ENCODE measurements around the gene HTR3A.

Gene HTR3A

DNA sequence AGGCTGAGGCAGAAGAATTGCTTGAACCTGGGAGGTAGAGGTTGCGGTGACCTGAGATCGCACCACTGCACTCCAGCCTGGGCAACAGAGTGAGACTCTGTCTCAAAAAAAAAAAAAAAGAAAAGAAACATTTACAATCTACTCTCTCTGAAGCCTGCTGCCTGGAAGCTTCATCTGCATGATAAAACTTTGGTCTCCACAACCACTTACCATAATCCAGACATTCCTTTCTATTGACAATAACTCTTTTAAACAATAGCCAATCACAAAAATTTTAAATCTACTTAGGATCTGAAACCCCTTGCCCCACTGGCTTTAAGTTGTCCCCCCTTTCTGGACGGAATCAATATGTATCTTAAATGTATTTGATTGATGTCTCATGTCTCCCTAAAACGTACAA is 25.0 kb upstream of the HTR3A start:
- no peaks in the 10 kb centered on the region for H3K9me3 ChIP-seq (ENCODE audit: insufficient read depth, low read depth, low read length)
- peaks cover 28% of the 10 kb centered on the region; the same call in 1 of the 2 replicates for H3K4me1 ChIP-seq (ENCODE audit: insufficient read depth, low read length)
- 74% methylated on average over 4 of the region's 4 CpGs for WGBS
- no peak overlapping the region for H3K27ac ChIP-seq (ENCODE audit: low read depth, low read length)
- H3K36me3 ChIP-seq (ENCODE audit: insufficient read depth, low read length) = no peaks in the 10 kb centered on the region
- no peak overlapping the region for H3K4me3 ChIP-seq (ENCODE audit: low read length)
- no peaks in the 10 kb centered on the region for H3K27me3 ChIP-seq (ENCODE audit: insufficient read depth, low read length)
- H3K9ac ChIP-seq (ENCODE audit: low read depth, low read length) = no peak overlapping the region

GRCh38 chr11:113951537-113951936 is 23.4 kb upstream of the HTR3A start:
- Histone ChIP-seq H3K36me3 (ENCODE audit: insufficient read depth, low read length) (no peaks in the 10 kb centered on the region), H3K27ac (ENCODE audit: low read depth, low read length) (no peak overlapping the region), H3K9me3 (ENCODE audit: insufficient read depth, low read depth, low read length) (no peaks in the 10 kb centered on the region), H3K4me3 (ENCODE audit: low read length) (no peak overlapping the region), H3K4me1 (ENCODE audit: insufficient read depth, low read length) (peaks cover 28% of the 10 kb centered on the region; the same call in 1 of the 2 replicates), H3K9ac (ENCODE audit: low read depth, low read length) (no peak overlapping the region), H3K27me3 (ENCODE audit: insufficient read depth, low read length) (no peaks in the 10 kb centered on the region)
- 69% methylated on average over 5 of the region's 5 CpGs for WGBS

DNA sequence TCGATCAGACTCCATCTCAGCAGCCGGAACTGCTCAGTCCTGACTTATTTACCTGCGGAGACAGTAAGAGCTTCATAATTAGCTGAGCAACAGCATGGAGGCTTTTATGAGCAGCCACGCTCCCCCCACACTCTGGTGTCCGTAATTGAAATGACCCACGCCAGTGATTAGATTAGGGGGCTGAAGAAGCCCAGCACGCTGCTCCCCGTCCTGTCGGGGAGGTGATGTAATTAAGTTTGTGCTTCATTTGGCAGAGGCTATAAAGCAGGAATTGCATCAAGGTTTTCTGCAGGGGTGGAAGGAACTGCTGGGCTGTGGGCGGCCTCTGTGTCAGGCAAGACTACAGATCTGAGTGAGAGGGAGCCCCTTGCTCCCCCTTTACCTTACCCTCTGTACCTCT is 22.8 kb upstream of the HTR3A start:
- no peaks in the 10 kb centered on the region for H3K36me3 ChIP-seq (ENCODE audit: insufficient read depth, low read length)
- peaks cover 28% of the 10 kb centered on the region; the same call in 1 of the 2 replicates for H3K4me1 ChIP-seq (ENCODE audit: insufficient read depth, low read length)
- 89% methylated on average over 10 of the region's 10 CpGs for WGBS
- H3K9me3 ChIP-seq (ENCODE audit: insufficient read depth, low read depth, low read length) = no peaks in the 10 kb centered on the region
- no peak overlapping the region for H3K4me3 ChIP-seq (ENCODE audit: low read length)
- H3K27ac ChIP-seq (ENCODE audit: low read depth, low read length) = no peak overlapping the region
- H3K27me3 ChIP-seq (ENCODE audit: insufficient read depth, low read length) = no peaks in the 10 kb centered on the region
- H3K9ac ChIP-seq (ENCODE audit: low read depth, low read length) = no peak overlapping the region

DNA sequence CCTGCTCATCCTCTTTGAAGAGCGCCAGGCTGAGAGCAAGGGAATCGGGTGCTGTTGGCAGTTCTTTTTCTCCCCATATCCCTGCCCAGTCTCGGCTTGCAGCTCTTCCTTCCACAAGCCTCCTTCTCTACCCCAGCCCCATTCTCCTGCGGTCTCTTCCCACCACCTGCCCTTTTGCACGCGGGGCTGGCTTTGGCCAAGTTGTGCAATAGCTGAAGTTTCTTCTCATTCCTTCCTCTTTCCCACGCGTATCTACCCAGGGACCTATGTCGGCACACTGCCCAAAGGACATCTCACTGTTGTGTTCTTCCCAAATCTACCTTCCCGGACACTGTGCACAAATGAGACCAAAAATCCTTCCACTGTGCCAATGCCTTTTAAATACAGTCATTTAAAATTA is 22.3 kb upstream of the HTR3A start:
- Histone ChIP-seq H3K4me1 (ENCODE audit: insufficient read depth, low read length) (peaks cover 28% of the 10 kb centered on the region; the same call in 1 of the 2 replicates), H3K4me3 (ENCODE audit: low read length) (no peak overlapping the region), H3K36me3 (ENCODE audit: insufficient read depth, low read length) (no peaks in the 10 kb centered on the region), H3K9me3 (ENCODE audit: insufficient read depth, low read depth, low read length) (no peaks in the 10 kb centered on the region), H3K27me3 (ENCODE audit: insufficient read depth, low read length) (no peaks in the 10 kb centered on the region), H3K27ac (ENCODE audit: low read depth, low read length) (no peak overlapping the region), H3K9ac (ENCODE audit: low read depth, low read length) (no peak overlapping the region)
- 92% methylated on average over 10 of the region's 10 CpGs for WGBS

DNA sequence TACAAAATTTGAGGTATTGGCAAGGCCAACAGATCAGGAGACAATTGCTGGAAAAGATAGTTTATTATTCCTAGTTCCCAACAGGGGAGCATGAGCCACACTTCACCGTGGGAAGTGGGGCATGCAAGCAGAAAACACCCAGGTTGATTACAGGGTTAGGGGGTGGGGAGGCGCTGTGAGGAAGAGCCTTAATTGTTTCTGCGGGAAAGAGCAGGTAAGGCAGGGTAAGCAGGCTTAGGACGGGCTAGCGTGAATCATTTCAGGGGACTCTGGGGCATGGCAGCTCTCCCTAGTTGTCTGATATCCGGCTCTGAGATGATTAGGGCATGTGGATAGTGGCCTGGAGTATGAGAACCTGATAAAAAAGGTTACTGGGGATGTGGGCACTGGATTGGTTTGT is 20.7 kb upstream of the HTR3A start:
- Histone ChIP-seq H3K9ac (ENCODE audit: low read depth, low read length) (no peak overlapping the region), H3K4me3 (ENCODE audit: low read length) (no peak overlapping the region), H3K27ac (ENCODE audit: low read depth, low read length) (no peak overlapping the region), H3K4me1 (ENCODE audit: insufficient read depth, low read length) (peaks cover 37% of the 10 kb centered on the region), H3K36me3 (ENCODE audit: insufficient read depth, low read length) (no peaks in the 10 kb centered on the region), H3K27me3 (ENCODE audit: insufficient read depth, low read length) (no peaks in the 10 kb centered on the region), H3K9me3 (ENCODE audit: insufficient read depth, low read depth, low read length) (no peaks in the 10 kb centered on the region)
- WGBS = 51% methylated on average over 6 of the region's 6 CpGs

GRCh38 chr11:113956986-113957385 is 17.9 kb upstream of the HTR3A start:
- Histone ChIP-seq H3K9me3 (ENCODE audit: insufficient read depth, low read depth, low read length) (no peaks in the 10 kb centered on the region), H3K4me1 (ENCODE audit: insufficient read depth, low read length) (peaks cover 20% of the 10 kb centered on the region), H3K4me3 (ENCODE audit: low read length) (no peak overlapping the region), H3K36me3 (ENCODE audit: insufficient read depth, low read length) (no peaks in the 10 kb centered on the region), H3K9ac (ENCODE audit: low read depth, low read length) (no peak overlapping the region), H3K27ac (ENCODE audit: low read depth, low read length) (no peak overlapping the region), H3K27me3 (ENCODE audit: insufficient read depth, low read length) (no peaks in the 10 kb centered on the region)
- 78% methylated on average over 9 of the region's 9 CpGs for WGBS

GRCh38 chr11:113960702-113961330 is 14.1 kb upstream of the HTR3A start:
- H3K9me3 ChIP-seq (ENCODE audit: insufficient read depth, low read depth, low read length) = no peaks in the 10 kb centered on the region
- no peaks in the 10 kb centered on the region for H3K36me3 ChIP-seq (ENCODE audit: insufficient read depth, low read length)
- no peak overlapping the region for H3K4me3 ChIP-seq (ENCODE audit: low read length)
- no peak overlapping the region for H3K9ac ChIP-seq (ENCODE audit: low read depth, low read length)
- WGBS = 83% methylated on average over 9 of the region's 9 CpGs
- no peaks in the 10 kb centered on the region for H3K27me3 ChIP-seq (ENCODE audit: insufficient read depth, low read length)
- H3K27ac ChIP-seq (ENCODE audit: low read depth, low read length) = no peak overlapping the region
- H3K4me1 ChIP-seq (ENCODE audit: insufficient read depth, low read length) = peaks cover 9% of the 10 kb centered on the region

DNA sequence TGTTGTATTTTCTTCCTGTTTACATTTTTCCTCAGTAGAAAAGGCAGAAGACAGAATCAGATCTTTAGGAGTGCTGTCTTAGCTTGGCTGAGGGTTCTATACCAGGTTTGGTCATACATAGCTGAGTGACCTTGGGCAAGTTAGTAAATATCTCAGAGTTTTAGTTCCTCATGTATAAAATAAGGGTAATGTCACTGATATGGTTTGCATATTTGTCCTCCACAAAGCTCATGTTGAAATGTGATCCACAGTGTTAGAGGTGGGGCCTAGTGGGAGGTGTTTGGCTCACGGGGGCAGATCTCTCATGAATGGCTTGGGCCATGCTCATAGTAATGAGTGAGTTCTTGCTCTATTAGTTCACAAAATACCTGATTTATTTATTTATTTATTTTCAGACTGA is 7.5 kb upstream of the HTR3A start:
- WGBS = 82% methylated on average over 1 of the region's 1 CpG
- no peak overlapping the region for H3K27ac ChIP-seq (ENCODE audit: low read depth, low read length)
- H3K4me1 ChIP-seq (ENCODE audit: insufficient read depth, low read length) = no peaks in the 10 kb centered on the region
- no peaks in the 10 kb centered on the region for H3K36me3 ChIP-seq (ENCODE audit: insufficient read depth, low read length)
- no peaks in the 10 kb centered on the region for H3K9me3 ChIP-seq (ENCODE audit: insufficient read depth, low read depth, low read length)
- H3K27me3 ChIP-seq (ENCODE audit: insufficient read depth, low read length) = no peaks in the 10 kb centered on the region
- no peak overlapping the region for H3K4me3 ChIP-seq (ENCODE audit: low read length)
- no peak overlapping the region for H3K9ac ChIP-seq (ENCODE audit: low read depth, low read length)

GRCh38 chr11:113971506-113972195 is 3.3 kb upstream of the HTR3A start:
- Histone ChIP-seq H3K27me3 (ENCODE audit: insufficient read depth, low read length) (no peaks in the 10 kb centered on the region), H3K9ac (ENCODE audit: low read depth, low read length) (no peak overlapping the region), H3K4me3 (ENCODE audit: low read length) (no peak overlapping the region), H3K27ac (ENCODE audit: low read depth, low read length) (no peak overlapping the region), H3K4me1 (ENCODE audit: insufficient read depth, low read length) (peaks cover 11% of the 10 kb centered on the region), H3K36me3 (ENCODE audit: insufficient read depth, low read length) (no peaks in the 10 kb centered on the region), H3K9me3 (ENCODE audit: insufficient read depth, low read depth, low read length) (no peaks in the 10 kb centered on the region)
- 89% methylated on average over 15 of the region's 15 CpGs for WGBS

- no peak overlapping the region for H3K9ac ChIP-seq (ENCODE audit: low read depth, low read length)
- no peak overlapping the region for H3K4me3 ChIP-seq (ENCODE audit: low read length)
- no peaks in the 10 kb centered on the region for H3K27me3 ChIP-seq (ENCODE audit: insufficient read depth, low read length)
- H3K9me3 ChIP-seq (ENCODE audit: insufficient read depth, low read depth, low read length) = no peaks in the 10 kb centered on the region
- peaks cover 11% of the 10 kb centered on the region for H3K4me1 ChIP-seq (ENCODE audit: insufficient read depth, low read length)
- H3K36me3 ChIP-seq (ENCODE audit: insufficient read depth, low read length) = no peaks in the 10 kb centered on the region
- WGBS = 90% methylated on average over 3 of the region's 4 CpGs
- no peak overlapping the region for H3K27ac ChIP-seq (ENCODE audit: low read depth, low read length)
Observed at GRCh38 chr11:113977071-113977490, 2.2 kb downstream of the HTR3A start.

DNA sequence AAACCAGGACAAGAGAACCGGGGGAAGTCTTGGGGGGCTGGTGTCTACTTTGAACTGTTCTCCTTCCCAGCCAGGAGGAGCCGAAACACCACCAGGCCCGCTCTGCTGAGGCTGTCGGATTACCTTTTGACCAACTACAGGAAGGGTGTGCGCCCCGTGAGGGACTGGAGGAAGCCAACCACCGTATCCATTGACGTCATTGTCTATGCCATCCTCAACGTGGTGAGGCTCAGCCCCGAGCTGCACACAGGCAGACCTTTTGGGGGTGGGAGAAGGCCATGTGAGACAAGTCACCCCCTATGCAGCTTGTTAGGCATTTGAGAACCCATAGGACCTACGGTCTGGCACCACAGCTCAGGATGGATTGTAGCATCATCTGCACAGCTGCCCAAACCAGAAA is 2.8 kb downstream of the HTR3A start:
- Histone ChIP-seq H3K27me3 (ENCODE audit: insufficient read depth, low read length) (no peaks in the 10 kb centered on the region), H3K27ac (ENCODE audit: low read depth, low read length) (no peak overlapping the region), H3K9ac (ENCODE audit: low read depth, low read length) (no peak overlapping the region), H3K4me3 (ENCODE audit: low read length) (no peak overlapping the region), H3K4me1 (ENCODE audit: insufficient read depth, low read length) (peaks cover 11% of the 10 kb centered on the region), H3K9me3 (ENCODE audit: insufficient read depth, low read depth, low read length) (no peaks in the 10 kb centered on the region), H3K36me3 (ENCODE audit: insufficient read depth, low read length) (no peaks in the 10 kb centered on the region)
- 94% methylated on average over 11 of the region's 11 CpGs for WGBS

Measured in HUES64 (cell line).